GM21717 (cell line): Measurements from ENCODE around the gene NEMF.
"Not testable (repeated sequence)": the region's sequence is repeated elsewhere in the genome, so short reads cannot be mapped to it uniquely, and the experiment has no call there.

Experiments used
- ATAC-seq: cut with Tn5 transposase; IDR thresholded peaks from one replicate; pipeline ENCODE4 v1.9.1; 2021; ENCODE audit warnings: mild to moderate bottlenecking, moderate library complexity; ENCODE audit not compliant: unreplicated experiment

NEMF gene

GRCh38 chr14:49761839-49762551 is 90.6 kb downstream of the NEMF start:
- ATAC-seq, result no peak

DNA sequence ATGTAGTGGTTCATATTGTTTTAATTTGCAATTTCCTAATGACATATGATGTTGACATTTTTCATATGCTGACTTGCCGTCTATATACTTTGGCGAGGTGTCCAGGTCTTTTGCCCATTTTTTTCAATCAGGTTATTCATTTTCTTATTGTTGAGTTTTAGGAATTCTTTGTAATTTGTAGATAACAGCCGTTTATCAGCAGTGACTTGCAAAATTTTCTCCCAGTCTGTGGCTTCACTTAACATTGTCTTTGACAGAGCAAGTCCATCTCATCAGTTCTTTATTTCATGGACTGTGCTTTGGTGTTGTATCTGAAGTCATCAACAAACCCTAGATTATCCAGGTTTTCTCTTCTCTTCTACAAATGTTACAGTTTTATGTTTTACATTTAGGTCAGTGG is 97.2 kb downstream of the NEMF start:
- no peak for ATAC-seq

DNA sequence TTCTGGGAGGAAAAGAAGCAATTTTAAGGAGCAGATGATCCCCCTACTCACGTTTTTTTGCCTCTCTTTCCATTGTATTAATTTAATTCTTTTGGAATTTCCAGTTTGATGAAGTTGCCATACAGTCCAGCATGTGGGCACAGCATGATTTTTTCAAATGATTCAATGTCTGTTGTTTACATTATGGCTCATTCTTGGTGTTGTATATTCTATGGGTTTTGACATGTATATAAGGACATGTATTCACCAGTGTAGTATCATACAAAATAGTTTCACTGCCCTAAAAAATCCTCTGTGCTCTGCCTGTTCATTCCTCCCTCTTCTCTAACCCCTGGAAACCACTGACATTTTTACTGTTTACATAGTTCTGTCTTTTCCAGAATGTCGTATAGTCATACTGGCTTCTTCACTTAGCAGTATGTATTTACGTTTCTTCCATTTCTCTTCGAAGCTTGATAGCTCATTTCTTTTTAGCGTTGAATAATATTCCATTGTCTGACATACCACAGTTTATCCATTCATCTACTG is 98.0 kb downstream of the NEMF start:
- ATAC-seq, result no peak

- ATAC-seq, result not testable (repeated sequence)
Observed at GRCh38 chr14:49746476-49746875, 106.1 kb downstream of the NEMF start.

GRCh38 chr14:49745191-49745590 is 107.4 kb downstream of the NEMF start:
- ATAC-seq, result no peak

- not testable (repeated sequence) for ATAC-seq
Observed at GRCh38 chr14:49735669-49736068, 116.9 kb downstream of the NEMF start.

DNA sequence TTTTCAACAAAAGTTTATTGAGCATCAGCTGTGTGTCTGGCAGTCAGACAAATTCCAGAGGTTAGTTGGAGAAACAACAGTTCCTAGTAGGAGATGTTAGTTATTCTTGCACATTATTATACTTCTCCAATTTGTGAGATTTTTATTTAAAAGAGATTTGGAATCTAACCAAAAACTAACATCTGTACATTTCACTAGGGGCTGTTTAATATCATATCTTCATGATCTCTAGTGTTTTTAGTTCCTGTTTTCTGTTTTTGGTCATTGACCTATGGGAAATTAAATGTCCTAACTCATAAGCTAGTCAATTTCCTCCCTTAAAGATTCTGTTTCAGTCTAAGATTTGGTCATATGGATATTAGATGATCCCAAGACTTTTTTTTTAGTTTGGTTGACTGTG is 118.8 kb downstream of the NEMF start:
- no peak for ATAC-seq

DNA sequence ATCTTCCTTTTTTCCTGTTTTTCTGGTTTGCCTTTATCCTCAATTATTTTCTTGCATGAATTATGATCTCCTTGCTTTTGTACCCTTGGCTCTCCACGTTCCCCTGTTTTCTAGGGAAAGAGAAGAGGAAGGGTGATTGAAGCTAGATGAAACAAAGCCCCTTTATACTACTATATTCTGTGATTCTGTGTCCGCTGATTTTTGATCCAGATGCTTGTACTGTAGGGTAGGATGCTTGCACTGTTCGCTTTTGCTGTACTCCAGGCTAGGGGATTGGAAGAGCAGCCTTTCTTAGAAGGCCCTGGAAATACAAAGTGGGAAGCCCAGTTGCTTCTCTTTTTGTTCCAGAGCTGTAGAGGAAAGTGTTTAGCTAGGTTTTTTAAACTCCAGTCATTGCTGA is 119.7 kb downstream of the NEMF start:
- ATAC-seq, result no peak
